KBM-7 (cell line): ENCODE results near the gene ZP1.

Experiments used
- DNase-seq: peaks from one replicate; pipeline ENCODE4 v3.0.0-alpha.2; 2015
- in situ Hi-C: fragments of 300-500 bp; cut with MboI; formaldehyde crosslinking; loops from 2 replicates; pipeline ENCODE4 v1.14.3; 2020; ENCODE audit warnings: low sequenced_read_pairs, low pct_unique_long_range_greater_than_20kb, mixed read lengths

The ZP1 gene

DNA sequence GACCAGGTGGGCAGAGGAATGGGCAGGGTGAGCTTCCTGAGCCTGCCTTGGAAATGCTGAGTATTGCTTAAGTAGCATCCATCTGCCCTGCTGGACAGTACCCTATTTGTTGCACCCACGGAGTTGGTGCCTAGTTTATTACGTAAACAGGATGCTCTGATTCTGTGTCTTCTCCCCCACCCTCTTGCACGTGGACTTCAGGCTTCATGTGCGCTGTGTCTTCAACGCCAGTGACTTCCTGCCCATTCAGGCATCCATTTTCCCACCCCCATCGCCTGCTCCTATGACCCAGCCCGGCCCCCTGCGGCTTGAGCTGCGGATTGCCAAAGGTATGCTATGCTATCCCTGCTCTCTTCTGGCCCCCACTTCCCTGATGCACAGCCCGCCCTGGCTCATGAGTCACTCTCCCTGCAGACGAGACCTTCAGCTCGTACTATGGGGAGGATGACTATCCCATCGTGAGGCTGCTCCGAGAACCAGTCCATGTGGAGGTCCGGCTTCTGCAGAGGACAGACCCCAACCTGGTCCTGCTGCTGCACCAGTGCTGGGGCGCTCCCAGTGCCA is 5.7 kb downstream of the ZP1 start:
- no peak for DNase-seq
- in situ Hi-C loops, result no loop called here

DNA sequence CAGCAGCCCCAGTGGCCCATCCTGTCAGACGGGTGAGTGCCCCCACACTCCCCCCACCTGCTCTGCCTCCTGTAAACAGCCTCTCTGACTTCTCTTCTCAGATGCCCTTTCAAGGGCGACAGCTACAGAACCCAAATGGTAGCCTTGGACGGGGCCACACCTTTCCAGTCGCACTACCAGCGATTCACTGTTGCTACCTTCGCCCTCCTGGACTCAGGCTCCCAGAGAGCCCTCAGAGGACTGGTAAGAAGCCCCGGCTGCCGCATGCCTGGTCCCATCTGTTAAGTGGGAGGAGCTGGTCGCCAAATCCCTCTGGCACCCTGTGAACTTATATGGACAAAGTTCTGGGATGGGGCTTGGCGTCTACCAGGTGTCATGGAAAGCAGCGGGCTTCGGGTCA is 6.2 kb downstream of the ZP1 start:
- in situ Hi-C loops, result no loop called here
- no peak for DNase-seq

DNA sequence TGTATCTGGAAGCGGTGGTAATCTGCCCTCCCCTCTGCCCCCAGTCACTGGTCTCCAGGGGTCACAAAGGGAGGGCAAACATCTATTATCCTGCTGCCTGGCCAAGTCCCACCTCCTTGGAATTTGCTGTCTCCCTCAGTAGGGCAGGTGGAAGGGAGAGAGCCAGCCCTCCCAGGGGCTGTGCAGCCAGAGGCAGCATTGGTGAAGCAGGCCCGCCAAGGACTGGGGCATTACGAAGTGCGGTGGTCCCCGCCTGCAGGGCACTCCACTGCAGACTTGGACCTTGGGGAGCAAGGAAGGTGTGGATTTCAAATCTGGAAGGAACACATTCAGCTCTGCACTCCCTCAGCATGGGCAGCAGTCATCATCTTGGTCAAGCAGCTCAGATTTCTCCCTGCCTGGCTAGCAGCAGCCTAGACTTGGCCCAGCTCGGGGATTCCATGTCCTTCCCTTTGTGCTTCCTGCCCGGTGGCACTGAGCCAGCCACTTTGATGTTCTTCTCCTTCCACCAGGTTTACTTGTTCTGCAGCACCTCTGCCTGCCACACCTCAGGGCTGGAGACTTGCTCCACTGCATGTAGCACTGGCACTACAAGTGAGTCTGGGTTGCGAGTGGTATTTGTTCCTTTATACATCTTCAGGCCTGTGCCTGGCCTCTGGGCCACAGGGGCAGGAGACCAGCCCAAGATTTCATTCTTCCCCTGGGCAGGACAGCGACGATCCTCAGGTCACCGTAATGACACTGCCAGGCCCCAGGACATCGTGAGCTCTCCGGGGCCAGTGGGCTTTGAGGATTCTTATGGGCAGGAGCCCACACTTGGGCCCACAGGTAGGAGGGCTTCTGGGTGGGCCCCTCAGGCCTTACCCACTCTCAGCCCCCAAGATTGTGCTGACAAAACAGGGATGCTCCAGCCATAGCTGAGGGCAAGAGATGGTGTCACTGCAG is 7.4 kb downstream of the ZP1 start:
- in situ Hi-C loops, result no loop called here
- no peak for DNase-seq

DNA sequence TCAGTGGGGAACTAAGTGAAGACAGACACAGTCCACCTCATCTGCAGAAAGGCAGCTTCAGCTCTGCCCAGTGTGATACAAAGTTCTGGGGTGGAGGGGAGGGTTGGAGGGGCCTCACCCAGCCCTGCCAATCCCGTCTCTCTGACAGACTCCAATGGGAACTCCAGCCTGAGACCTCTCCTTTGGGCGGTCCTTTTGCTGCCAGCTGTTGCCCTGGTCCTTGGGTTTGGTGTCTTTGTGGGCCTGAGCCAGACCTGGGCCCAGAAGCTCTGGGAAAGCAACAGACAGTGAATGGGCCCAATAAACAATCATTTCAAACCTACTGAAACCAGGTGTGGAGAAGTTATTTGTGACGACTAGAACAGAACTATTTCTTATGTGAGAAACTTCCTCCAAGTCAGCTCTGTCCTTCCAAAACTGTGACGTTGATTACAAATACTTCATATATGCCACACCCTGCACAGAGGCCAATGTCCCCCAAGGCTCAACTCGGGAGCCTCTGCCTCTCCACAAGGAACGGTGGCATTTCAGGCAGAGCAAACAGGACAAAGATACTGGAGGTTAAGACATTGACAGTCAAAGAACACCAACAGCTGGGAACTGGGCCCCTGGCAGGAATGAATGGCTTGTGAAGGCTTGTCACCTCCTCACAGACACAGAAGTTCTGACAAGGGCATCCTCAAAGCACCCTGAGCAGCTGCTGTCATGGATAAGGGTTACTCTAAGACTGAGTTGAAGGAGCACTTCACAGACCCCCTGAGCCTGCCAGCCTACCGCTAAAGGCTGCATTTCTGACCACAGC is 8.2 kb downstream of the ZP1 start:
- DNase-seq, result no peak
- in situ Hi-C loops, result no loop called here

- in situ Hi-C loops, result no loop called here
- DNase-seq, result no peak
Observed at GRCh38 chr11:60876168-60876485, 8.8 kb downstream of the ZP1 start.

- no peak for DNase-seq
- in situ Hi-C loops, result no loop called here
Observed at GRCh38 chr11:60878245-60879101, 11.1 kb downstream of the ZP1 start.

DNA sequence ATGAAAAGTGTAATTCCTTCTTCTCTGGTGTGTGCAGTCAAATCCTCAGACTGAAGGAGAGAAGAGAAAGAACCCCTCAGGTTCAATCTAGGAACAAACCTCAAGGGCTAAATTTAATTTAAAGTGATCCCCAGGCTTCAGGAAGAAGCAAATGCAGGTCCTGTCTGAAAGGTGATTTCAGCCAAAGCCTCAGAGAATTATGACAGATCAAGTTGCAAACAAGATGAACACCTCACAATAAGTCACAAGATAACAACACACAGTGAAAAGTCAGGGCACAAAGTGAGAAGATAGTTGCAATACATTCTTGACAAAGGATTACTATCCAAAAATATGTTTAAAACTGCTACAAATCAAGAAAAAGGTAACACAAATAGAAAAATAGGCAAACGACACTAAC is 11.8 kb downstream of the ZP1 start:
- no peak for DNase-seq
- in situ Hi-C loops, result no loop called here

DNA sequence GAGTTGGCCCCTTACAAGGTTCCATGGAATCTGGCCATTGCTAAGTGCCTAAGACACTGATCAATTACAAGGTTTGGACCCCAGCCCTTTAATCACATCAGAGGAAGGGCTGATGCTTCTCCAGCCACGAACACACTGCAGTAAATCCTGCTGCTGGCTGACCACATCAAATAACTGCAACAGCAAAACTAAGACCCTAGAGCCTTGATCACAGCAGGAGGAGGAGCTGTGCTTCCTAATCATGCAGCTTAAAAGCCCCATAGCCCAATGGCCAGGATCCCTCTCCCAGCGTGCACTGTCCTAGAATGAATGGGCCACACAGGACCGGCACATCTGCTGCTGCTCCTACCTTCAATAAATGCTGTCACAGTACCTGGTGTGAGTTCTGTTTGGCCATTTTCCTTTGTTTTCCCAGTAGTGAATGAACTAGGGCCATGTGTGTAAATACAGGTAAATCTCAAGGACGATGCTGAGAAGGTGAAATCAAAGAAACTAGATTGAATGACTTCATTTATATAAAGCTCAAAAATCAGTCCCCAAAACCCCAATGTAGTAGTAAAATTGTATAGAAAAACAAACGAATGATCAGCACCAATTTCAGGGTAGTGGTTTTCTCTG is 12.7 kb downstream of the ZP1 start:
- in situ Hi-C loops, result no loop called here
- no peak for DNase-seq

- no peak for DNase-seq
- in situ Hi-C loops, result no loop called here
Observed at GRCh38 chr11:60880643-60881282, 13.4 kb downstream of the ZP1 start.

DNA sequence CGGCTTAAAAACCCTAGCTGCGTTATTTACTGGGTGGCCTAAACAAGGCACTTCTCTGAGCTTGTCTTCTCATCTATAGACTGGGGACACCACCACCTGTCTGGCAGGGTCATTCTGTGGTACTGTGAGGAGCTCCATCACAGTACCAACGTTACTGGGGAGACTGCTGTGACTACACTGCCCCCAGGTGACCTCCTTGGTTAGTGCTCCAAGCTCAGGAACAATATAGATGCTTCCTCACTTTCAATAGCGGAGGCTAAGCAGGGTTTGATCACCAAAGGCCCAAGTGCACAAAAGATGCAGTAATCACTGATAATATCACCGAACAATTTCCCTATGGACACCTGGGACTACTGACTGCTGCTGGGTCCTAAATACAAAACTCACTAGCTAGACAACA is 20.2 kb downstream of the ZP1 start:
- in situ Hi-C loops, result no loop called here
- peak; percentile 70 for DNase-seq

DNA sequence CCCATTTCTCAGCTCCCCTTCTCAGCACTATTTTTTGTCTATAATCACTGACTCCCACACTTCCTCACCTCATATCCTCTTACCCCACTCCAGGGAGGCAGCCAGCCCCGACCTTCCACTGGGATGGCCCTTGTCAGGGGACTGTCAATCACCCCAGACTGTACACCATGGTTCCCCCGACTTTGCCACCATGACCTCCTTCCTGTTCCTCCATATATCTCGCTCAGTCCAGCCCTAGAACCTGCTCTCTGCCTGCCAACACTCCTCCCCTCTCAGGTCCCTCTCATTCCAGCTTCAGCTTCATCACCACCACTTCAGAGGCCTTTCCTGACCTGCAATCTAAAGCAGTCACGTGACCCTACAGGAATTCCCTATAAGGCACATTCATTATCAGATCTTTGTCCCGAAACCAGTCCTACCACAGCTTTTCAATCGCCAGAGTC is 22.5 kb downstream of the ZP1 start:
- DNase-seq, result no peak
- in situ Hi-C loops, result no loop called here

GRCh38 chr11:60890696-60891095 is 23.4 kb downstream of the ZP1 start:
- in situ Hi-C loops, result no loop called here
- no peak for DNase-seq

DNA sequence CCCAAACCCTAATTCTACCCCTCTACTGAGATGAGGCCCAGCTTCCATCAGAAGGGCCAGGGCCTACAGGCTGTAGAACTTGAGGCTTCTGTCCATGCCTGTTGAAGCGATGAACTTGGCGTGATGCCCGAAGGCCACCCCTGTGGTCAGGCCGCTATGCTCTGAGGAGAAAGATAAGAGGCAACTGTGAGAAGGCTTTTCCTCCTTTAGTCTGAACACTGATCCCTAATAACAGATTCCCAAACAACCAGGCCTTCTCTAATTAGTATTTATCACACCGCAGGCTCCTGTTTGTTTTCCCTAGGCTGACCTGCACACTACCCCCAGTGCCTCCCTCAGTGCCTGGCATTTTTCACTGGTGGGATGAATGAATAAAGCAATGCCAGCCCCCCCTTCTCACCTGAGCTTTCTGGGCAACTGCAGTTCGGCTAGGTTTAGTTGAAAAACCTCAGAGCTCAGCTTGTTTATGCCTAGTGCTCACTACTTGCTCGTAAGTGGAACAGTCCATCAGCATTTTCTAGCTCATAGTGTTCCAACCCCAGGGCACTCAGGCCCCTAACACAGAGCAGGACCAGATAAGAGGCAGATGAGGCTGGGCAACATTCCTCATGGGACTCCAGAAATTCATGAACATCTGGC is 23.9 kb downstream of the ZP1 start:
- in situ Hi-C loops, result no loop called here
- DNase-seq, result no peak

DNA sequence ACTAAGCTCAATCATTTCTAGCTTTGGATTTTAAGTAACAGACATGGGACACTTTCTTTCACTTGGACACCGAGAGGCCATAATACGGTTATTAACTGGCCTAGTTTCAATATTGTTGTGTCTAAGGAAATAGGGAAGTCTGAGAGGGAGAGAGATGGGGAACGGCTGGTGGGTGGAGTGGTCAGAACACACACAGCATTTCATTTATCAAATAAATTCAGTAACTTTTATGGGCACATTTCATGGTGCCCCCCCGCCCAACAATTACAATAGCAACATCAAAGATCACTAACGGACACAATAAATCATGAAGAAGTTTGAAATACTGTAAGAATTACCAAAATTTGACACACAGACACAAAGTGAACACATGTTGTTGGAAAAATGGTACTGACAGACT is 28.3 kb downstream of the ZP1 start:
- DNase-seq, result no peak
- in situ Hi-C loops, result no loop called here

DNA sequence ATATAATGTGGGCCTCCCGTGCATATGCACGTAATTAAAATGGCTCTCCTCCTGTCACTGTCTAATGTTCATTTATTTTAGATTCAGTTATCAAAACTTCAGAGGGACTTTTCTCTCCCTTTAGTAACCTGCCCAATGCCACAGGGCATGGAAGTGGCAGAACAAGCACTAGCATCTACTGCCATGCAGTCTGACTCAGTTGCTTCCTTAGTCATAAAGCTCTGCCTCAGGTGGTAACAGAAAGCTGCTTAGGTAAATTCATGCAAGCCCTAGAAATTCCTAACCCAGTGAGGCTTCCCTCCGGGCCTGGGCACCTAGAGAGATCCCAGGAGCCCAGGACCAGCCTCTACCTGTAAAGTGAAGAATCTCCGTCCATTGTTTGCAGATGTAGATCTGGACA is 30.2 kb downstream of the ZP1 start:
- no peak for DNase-seq
- in situ Hi-C loops, result no loop called here

GRCh38 chr11:60899046-60899936 is 31.9 kb downstream of the ZP1 start:
- in situ Hi-C loops, result no loop called here
- DNase-seq, result peak; percentile 80

GRCh38 chr11:60899977-60900376 is 32.6 kb downstream of the ZP1 start:
- in situ Hi-C loops, result no loop called here
- DNase-seq, result no peak
